GM19193 (cell line): ENCODE results near the gene ART1.

Experiments
- POLR2A ChIP-seq: IDR thresholded peaks from 4 replicates; pipeline ENCODE4 v1.6.1; 2011; ENCODE audit not compliant: insufficient read depth, insufficient read length; ENCODE audit errors: extremely low read depth

ART1 gene

GRCh38 chr11:3679077-3679476 is 34.1 kb downstream of the ART1 start:
- no peak for TF ChIP-seq POLR2A

GRCh38 chr11:3683039-3683438 is 38.1 kb downstream of the ART1 start:
- TF ChIP-seq POLR2A: no peak

- no peak for TF ChIP-seq POLR2A
These were observed 39.3 kb downstream of the ART1 start for GRCh38 chr11:3684129-3684818.

- no peak for TF ChIP-seq POLR2A
These were observed 39.9 kb downstream of the ART1 start for GRCh38 chr11:3684819-3685172.

- TF ChIP-seq POLR2A: no peak
These were observed 41.0 kb downstream of the ART1 start for GRCh38 chr11:3685923-3686322.

DNA sequence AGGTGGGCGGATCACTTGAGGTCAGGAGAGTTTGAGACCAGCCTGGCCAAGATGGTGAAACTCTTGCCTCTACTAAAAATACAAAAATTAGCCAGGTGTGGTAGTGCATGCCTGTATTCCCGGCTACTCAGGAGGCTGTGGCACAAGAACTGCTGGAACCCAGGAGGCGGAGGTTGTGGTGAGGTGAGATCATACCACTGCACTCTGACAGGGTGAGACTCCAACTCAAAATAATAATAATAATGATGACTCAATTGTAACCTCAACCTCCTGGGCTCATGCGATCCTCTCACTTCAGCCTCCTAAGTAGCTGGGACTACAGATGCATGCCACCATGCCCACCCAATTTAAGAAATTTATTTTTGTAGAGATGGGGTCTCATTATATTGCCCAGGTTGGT is 41.8 kb downstream of the ART1 start:
- TF ChIP-seq POLR2A: no peak

GRCh38 chr11:3700410-3700809 is 55.5 kb downstream of the ART1 start:
- no peak for TF ChIP-seq POLR2A

DNA sequence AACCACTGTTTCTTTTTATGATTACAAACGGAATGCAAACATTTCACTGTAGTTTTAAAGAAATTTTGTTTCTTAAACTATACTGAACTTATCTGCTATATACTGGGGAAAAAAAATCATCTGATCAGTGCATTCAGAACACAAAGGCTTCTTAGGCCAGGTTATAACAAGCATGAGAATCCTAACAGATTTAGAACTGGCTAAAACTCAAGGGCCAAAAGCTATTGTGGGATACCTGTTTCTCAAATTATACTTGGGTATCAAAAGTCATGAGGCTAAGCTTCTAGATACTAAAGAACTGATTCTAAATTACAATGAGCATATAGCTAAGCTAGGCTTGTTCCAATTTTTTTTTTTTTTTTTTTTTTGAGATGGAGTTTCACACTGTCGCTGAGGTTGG is 56.0 kb downstream of the ART1 start:
- TF ChIP-seq POLR2A: no peak

DNA sequence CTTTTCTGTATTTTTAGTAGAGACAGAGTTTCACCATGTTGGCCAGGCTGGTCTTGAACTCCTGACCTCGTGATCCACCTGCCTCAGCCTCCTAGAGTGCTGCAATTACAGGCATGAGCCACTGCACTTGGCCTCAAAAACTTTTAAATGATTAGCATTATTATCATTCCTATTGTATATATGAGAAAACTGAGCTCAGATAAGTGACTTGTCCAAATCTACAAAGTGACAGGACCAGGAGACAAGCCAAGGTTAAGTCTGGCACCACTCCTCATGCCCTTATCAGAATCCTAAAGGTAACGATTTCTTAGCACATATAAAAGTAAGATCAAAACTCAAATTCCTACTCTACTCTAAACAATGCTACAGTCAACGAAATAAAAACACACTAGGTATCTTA is 58.5 kb downstream of the ART1 start:
- TF ChIP-seq POLR2A: no peak

- TF ChIP-seq POLR2A: no peak
These were observed 62.2 kb downstream of the ART1 start for GRCh38 chr11:3707176-3707575.

- no peak for TF ChIP-seq POLR2A
These were observed 65.0 kb downstream of the ART1 start for GRCh38 chr11:3709977-3710376.

DNA sequence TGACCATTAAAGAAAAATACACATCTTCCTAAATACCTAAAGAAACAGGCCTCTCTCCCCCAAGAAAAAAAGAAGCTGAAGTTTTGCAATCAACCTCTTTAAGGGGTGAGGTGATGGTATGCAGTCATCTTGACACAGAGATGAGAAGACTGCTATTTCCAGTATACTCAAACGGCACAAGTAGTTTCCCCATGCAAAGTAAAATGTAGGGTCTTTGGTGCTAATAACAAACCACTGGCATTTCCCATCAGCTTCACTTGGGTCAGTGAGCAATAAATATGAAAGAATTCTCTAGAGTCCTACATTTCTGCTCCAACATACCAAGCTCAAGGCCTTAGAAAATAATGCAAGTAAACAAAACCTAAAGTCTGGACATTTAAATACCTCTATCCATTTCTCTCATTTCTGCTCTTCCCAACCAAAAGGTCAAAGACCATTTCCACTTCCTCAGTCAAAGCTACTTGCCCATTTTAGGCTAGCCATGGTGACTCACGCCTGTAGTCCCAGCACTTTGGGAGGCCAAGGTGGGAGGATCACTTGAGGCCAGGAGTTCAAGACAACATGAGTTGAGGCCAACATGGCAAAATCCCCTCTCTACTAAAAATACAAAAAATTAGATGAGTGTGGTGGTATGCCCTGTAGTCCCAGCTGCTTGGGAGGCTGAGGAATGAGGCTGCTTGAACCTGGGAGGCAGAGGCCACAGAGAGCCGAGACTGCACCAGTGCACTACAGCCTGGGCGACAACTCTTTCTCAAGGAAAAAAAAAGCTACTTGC is 65.7 kb downstream of the ART1 start:
- TF ChIP-seq POLR2A: no peak

GRCh38 chr11:3712274-3712673 is 67.3 kb downstream of the ART1 start:
- no peak for TF ChIP-seq POLR2A
